Measurements from ENCODE around the gene PIGQ.

DNA sequence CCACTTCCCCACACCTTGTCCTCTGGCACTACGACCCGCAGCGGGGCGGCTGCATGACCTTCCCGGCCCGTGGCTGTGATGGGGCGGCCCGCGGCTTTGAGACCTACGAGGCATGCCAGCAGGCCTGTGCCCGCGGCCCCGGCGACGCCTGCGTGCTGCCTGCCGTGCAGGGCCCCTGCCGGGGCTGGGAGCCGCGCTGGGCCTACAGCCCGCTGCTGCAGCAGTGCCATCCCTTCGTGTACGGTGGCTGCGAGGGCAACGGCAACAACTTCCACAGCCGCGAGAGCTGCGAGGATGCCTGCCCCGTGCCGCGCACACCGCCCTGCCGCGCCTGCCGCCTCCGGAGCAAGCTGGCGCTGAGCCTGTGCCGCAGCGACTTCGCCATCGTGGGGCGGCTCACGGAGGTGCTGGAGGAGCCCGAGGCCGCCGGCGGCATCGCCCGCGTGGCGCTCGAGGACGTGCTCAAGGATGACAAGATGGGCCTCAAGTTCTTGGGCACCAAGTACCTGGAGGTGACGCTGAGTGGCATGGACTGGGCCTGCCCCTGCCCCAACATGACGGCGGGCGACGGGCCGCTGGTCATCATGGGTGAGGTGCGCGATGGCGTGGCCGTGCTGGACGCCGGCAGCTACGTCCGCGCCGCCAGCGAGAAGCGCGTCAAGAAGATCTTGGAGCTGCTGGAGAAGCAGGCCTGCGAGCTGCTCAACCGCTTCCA, 63.7 kb downstream of the PIGQ start:
- no peak for TF ChIP-seq CTCF (IDR thresholded peaks at IDR 0.05)
- TF ChIP-seq POLR2A (IDR thresholded peaks at IDR 0.05) = no peak
